Hepatocyte (in vitro differentiated cells): ENCODE measurements around the gene PPM1H.

ENCODE experiments used
- EZH2 ChIP-seq: fragments of 200-600 bp; sonication (generic); IDR thresholded peaks from 2 replicates; pipeline ENCODE4 v1.6.1; 2016; ENCODE audit warnings: antibody characterized with exemption, mild to moderate bottlenecking, borderline replicate concordance
- EZH2phosphoT487 ChIP-seq: fragments of 200-600 bp; sonication (generic); IDR thresholded peaks from one replicate; pipeline ENCODE4 v1.6.1; 2018; ENCODE audit warnings: antibody characterized with exemption, mild to moderate bottlenecking, low read depth, moderate library complexity; ENCODE audit not compliant: unreplicated experiment, severe bottlenecking
- TF ChIP-seq, protein P1 (sequence below): fragments of 200-600 bp; sonication (generic); IDR thresholded peaks from 2 replicates; pipeline ENCODE4 v1.5.1; 2016; ENCODE audit warnings: antibody characterized with exemption, mild to moderate bottlenecking; ENCODE audit not compliant: poor library complexity

DNA sequence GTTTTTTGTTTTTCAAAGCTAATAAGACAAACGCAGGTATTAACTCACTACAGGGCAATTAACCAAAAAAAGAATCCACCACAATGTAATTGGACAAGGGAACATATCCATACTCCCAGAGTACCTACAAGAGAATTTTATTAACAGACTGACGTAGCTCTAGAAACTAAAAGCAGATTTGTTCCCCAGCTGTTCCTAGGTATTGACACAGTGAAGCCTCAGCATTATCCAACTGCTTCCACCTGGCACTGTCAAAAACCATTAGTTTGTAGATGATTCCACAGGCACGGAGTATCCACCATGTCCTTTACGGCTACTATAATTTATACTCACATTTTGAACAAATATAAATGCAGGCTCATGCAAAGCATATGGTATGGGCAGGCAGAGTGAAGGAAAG is 22.3 kb downstream of the PPM1H start:
- TF ChIP-seq, protein P1, sequence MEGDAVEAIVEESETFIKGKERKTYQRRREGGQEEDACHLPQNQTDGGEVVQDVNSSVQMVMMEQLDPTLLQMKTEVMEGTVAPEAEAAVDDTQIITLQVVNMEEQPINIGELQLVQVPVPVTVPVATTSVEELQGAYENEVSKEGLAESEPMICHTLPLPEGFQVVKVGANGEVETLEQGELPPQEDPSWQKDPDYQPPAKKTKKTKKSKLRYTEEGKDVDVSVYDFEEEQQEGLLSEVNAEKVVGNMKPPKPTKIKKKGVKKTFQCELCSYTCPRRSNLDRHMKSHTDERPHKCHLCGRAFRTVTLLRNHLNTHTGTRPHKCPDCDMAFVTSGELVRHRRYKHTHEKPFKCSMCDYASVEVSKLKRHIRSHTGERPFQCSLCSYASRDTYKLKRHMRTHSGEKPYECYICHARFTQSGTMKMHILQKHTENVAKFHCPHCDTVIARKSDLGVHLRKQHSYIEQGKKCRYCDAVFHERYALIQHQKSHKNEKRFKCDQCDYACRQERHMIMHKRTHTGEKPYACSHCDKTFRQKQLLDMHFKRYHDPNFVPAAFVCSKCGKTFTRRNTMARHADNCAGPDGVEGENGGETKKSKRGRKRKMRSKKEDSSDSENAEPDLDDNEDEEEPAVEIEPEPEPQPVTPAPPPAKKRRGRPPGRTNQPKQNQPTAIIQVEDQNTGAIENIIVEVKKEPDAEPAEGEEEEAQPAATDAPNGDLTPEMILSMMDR = no peak
- TF ChIP-seq EZH2phosphoT487 (no peak), EZH2 (no peak)
